Stimulated activated CD4-positive, alpha-beta T cell treated with anti-CD3 and anti-CD28 coated beads, Interleukin-1b, Interleukin-23, amount 100 ng/mL, for 4 hours (primary cell): ENCODE data around the gene ZMYND19.
"Not testable (repeated sequence)": the region's sequence is repeated elsewhere in the genome, so short reads cannot be mapped to it uniquely, and the experiment has no call there.

Experiments used
- DNase-seq, 2 donors: peaks; one replicate each; pipeline ENCODE4 v3.0.0-alpha.2; 2020; ENCODE audit warnings: low read depth in 2 of 2

ZMYND19 gene

DNA sequence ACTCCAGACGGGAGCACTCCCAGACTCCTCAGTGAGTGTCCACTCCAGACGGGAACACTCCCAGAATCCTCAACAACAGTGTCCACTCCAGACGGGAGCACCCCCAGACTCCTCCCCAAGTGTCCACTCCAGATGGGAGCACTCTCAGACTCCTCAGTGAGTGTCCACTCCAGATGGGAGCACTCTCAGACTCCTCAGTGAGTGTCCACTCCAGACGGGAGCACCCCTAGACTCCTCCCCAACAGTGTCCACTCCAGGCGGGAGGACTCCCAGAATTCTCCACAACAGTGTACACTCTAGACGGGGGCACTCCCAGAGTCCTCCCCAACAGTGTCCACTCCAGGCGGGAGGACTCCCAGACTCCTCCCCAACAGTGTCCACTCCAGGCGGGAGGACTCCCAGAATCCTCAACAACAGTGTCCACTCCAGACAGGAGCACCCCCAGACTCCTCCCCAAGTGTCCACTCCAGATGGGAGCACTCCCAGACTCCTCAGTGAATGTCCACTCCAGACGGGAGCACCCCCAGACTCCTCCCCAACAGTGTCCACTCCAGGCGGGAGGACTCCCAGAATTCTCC lies 57.3 kb downstream of the ZMYND19 start:
- DNase-seq: not testable (repeated sequence)
